ENCODE measurements around the gene DPEP2NB. TPM values are rescaled to one million over a fixed set of nuclear protein-coding genes. Genes with fewer than 3 reads are reported as not detected.
"Not testable (repeated sequence)": the region's sequence is repeated elsewhere in the genome, so short reads cannot be mapped to it uniquely, and the experiment has no call there.

The DPEP2NB gene
- total RNA-seq, 1 experiment from 2014 or later: not detected

GRCh38 chr16:67987460-67988160, 28.1 kb downstream of the DPEP2NB start:
- no peak for DNase-seq (ENCODE audit: low read depth)

- DNase-seq (ENCODE audit: low read depth): no peak
Observed at GRCh38 chr16:67986949-67987348, 28.8 kb downstream of the DPEP2NB start.

DNA sequence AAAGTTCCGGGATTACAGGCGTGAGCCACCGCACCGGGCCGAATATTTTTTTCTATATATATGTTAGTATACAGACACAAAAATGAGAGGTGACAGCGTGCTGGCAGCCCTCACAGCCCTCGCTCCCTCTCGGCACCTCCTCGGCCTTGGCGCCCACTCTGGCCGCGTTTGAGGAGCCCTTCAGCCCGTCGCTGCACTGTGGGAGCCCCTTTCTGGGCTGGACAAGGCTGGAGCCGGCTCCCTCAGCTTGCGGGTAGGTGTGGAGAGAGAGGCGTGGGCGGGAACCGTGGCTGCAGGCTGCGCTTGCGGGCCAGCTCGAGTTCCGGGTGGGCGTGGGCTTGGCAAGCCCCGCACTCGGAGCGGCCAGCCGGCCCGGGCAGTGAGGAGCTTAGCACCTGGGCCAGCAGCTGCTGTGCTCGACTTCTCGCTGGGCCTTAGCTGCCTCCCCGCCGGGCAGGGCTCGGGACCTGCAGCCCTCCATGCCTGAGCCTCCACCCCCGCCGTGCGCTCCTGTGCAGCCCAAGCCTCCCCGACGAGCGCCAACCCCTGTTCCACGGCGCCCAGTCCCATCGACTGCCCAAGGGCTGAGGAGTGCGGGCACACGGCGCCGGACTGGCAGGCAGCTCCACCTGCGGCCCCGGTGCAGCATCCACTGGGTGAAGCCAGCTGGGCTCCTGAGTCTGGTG, 33.6 kb downstream of the DPEP2NB start:
- DNase-seq (ENCODE audit: low read depth): no peak

- no peak for DNase-seq (ENCODE audit: low read depth)
Observed at GRCh38 chr16:67979955-67980678, 35.6 kb downstream of the DPEP2NB start, which contains the start of gene DPEP3. DPEP3 (minus strand) TSS chr16:67980499; CDS start chr16:67980380, 119 bp downstream.

- no peak for DNase-seq (ENCODE audit: low read depth)
Observed at GRCh38 chr16:67977469-67978227, 38.1 kb downstream of the DPEP2NB start.

GRCh38 chr16:67977005-67977404, 38.7 kb downstream of the DPEP2NB start:
- no peak for DNase-seq (ENCODE audit: low read depth)

- no peak for DNase-seq (ENCODE audit: low read depth)
Observed at GRCh38 chr16:67976205-67976604, 39.5 kb downstream of the DPEP2NB start.

GRCh38 chr16:67975321-67976105, 40.2 kb downstream of the DPEP2NB start:
- no peak for DNase-seq (ENCODE audit: low read depth)

GRCh38 chr16:67972285-67972684, 43.4 kb downstream of the DPEP2NB start:
- not testable (repeated sequence) for DNase-seq (ENCODE audit: low read depth)

GRCh38 chr16:67971111-67971510, 44.6 kb downstream of the DPEP2NB start:
- DNase-seq (ENCODE audit: low read depth): no peak

GRCh38 chr16:67969254-67970039, 46.3 kb downstream of the DPEP2NB start:
- no peak for DNase-seq (ENCODE audit: low read depth)

DNA sequence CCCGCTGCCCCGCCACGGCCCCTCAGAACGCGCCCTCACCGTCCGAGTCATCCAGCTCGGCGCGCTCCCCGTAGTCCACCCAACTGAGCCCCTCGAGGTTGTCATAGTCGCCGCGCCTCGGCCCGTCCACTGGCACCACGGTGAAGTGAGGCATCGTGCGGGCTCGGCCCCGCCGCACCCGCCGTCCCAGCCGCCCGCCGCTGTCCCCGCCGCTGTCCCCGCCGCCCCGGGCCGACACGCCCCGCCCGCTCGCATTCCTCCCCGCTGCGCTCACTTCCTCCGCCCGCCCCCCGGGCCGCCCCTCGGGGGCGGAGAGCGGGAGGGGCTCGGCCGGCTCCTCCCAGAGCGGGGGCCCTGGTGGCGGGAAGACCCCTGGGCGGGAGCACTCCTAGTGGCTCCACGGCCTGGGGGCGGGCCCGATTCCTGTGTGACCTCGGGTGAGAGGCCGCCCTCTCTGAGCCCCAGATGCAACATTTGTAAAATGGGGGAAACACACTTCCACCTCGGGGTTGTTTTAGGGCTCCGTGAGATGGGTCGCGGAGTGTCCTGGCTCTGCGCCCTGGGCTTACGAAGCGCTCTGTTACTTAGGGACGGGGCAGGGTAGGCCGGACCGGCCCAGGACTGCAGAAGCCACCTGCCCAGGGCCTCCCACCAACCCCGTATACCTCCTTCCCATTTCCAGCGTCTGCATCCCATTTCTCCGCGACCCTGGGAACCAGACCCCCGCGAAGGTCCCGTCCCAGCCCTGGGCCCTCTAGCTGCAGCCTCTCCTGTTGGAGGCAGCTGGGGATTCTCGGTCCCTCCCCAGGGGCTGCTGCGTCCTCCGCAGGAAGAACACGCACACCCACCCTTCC, 47.1 kb downstream of the DPEP2NB start, which contains the start of gene SLC12A4:
Gene SLC12A4 (minus strand): TSS at position 238 of the 854 bp plus-strand sequence. CDS start 84 bp downstream, at position 154.
- DNase-seq (ENCODE audit: low read depth): peak; percentile 66

GRCh38 chr16:67967958-67968399, 47.7 kb downstream of the DPEP2NB start:
- DNase-seq (ENCODE audit: low read depth): no peak

- DNase-seq (ENCODE audit: low read depth): peak; percentile 47
Observed at GRCh38 chr16:67967183-67967957, 48.3 kb downstream of the DPEP2NB start.

DNA sequence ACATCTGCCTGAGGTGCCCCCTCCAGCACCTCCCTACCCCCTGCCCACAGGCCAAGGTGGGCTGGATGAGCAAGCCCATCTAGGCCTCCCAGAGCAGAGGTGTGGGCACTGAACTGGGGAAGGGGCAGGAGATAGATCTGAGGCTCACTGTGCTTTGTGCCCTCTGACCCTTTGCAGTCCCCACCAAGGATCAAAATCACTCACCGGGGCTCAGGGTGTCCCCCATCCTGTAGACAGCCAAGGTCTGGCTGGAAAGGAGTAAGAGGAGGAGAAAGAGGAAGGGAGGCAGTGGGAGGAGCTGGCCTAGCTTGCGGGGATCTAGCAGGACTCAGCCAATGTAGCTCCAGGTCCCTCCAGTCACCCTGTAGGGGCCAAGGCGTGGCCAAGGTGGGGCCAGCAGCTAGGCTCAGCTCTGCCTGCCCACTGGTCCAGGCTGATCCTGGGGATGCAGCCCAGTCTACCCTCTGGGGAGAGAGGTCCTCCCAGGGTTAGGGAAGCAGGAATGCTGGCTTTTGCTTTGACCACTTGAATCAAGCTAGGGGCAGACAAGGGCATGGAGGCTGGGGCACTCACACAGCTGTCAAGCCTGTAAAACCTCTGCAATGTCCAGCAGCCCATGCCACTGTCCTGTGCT, 49.0 kb downstream of the DPEP2NB start:
- DNase-seq (ENCODE audit: low read depth): peak; percentile 41

DNA sequence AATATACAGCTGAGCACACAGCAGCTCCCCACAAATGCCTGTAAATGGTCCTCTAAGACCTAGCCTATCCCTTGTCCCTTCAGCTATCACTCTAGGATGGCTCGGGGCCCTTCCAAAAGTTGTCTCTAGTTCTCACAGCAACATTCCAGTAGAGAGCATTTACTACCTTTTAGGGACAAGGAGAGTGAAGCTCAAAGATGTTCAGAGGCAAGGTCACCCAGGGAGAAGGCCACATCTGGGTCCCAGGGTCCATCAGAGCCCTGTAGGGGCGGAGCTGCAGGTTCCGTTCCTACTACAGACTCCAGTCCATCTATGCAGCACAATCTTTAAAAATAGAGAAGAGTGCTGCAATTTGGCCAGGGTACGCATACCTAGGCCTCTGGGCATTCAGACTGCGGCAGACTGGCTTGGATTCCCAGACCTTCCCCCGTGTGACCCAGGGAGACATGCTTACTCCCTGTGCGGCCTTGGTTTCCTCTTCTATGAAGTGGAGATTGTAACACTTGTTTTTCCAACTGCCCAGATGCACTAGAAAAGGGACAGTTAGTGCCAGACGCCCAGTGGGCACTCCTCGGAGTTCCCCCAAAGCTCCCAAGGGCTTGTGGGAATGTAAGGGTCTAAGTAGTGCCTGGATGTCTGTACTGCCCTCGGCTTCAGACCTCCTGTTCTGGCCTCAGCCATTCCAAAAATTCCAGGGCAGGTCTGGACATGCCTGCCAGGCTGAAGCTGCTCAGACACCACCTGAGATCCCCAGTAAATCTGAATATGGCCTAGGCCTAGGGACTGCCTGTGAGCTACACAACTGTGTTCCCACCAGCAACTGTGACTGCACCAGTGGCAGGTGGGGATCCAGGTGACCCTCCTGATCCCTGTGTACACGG, 49.8 kb downstream of the DPEP2NB start:
- DNase-seq (ENCODE audit: low read depth): no peak

Data from HT1080 (cell line).